Parathyroid adenoma (tissue), 2 donors: Measurements from ENCODE around the gene CLMP.

Experiments
- H2AFZ ChIP-seq: fragments of 300-600 bp; sonication (generic); one replicate; pipeline ENCODE4 v1.7.0; 2017; ENCODE audit warnings: antibody characterized with exemption, mild to moderate bottlenecking
- H3K27ac ChIP-seq: fragments of 300-600 bp; sonication (generic); one replicate; pipeline ENCODE4 v1.7.0; 2017
- H3K27me3 ChIP-seq: fragments of 300-600 bp; sonication (generic); one replicate; pipeline ENCODE4 v1.7.0; 2017; ENCODE audit warnings: low read length; ENCODE audit not compliant: control insufficient read depth, insufficient read depth
- H3K36me3 ChIP-seq: fragments of 300-600 bp; sonication (generic); one replicate; pipeline ENCODE4 v1.7.0; 2017; ENCODE audit warnings: low read length; ENCODE audit not compliant: control insufficient read depth, insufficient read depth
- H3K4me1 ChIP-seq: fragments of 300-600 bp; sonication (generic); one replicate; pipeline ENCODE4 v1.7.0; 2017; ENCODE audit warnings: control low read depth
- H3K4me2 ChIP-seq: fragments of 300-600 bp; sonication (generic); one replicate; pipeline ENCODE4 v1.7.0; 2017; ENCODE audit warnings: low read length
- H3K4me3 ChIP-seq: fragments of 300-600 bp; sonication (generic); one replicate; pipeline ENCODE4 v1.7.0; 2017; ENCODE audit warnings: low read depth, low read length
- H3K79me2 ChIP-seq: fragments of 300-600 bp; sonication (generic); one replicate; pipeline ENCODE4 v1.7.0; 2017; ENCODE audit warnings: control low read depth
- H3K9ac ChIP-seq: fragments of 300-600 bp; sonication (generic); one replicate; pipeline ENCODE4 v1.7.0; 2017; ENCODE audit warnings: mild to moderate bottlenecking
- H3K9me3 ChIP-seq: fragments of 300-600 bp; sonication (generic); one replicate; pipeline ENCODE4 v1.7.0; 2017; ENCODE audit warnings: low read length; ENCODE audit not compliant: control insufficient read depth
- CTCF ChIP-seq: fragments of 300-600 bp; sonication (generic); IDR thresholded peaks from one replicate; pipeline ENCODE4 v1.7.0; 2017; ENCODE audit warnings: antibody characterized with exemption, mild to moderate bottlenecking
- donor health status: primary hyperparathyroidism.

The CLMP gene

GRCh38 chr11:123233280-123233974 is 38.4 kb upstream of the CLMP start:
- Histone ChIP-seq H3K9me3 (no peaks in the 10 kb centered on the region), H3K27me3 (no peaks in the 10 kb centered on the region), H3K4me2 (no peak overlapping the region), H3K79me2 (no peaks in the 10 kb centered on the region), H3K9ac (no peak overlapping the region), H3K27ac (no peak overlapping the region), H3K4me3 (no peak overlapping the region), H3K4me1 (no peaks in the 10 kb centered on the region), H3K36me3 (no peaks in the 10 kb centered on the region), H2AFZ (peak overlapping the region; percentile 11)
- no peak for TF ChIP-seq CTCF

GRCh38 chr11:123231777-123232176 is 36.7 kb upstream of the CLMP start:
- TF ChIP-seq CTCF: no peak
- Histone ChIP-seq H3K27me3 (no peaks in the 10 kb centered on the region), H3K4me1 (no peaks in the 10 kb centered on the region), H3K9ac (no peak overlapping the region), H3K4me3 (no peak overlapping the region), H2AFZ (no peak overlapping the region), H3K4me2 (no peak overlapping the region), H3K36me3 (no peaks in the 10 kb centered on the region), H3K79me2 (no peaks in the 10 kb centered on the region), H3K9me3 (no peaks in the 10 kb centered on the region), H3K27ac (no peak overlapping the region)

GRCh38 chr11:123231256-123231655 is 36.2 kb upstream of the CLMP start:
- H3K9ac ChIP-seq: no peak overlapping the region
- no peaks in the 10 kb centered on the region for H3K4me1 ChIP-seq
- H3K4me3 ChIP-seq: no peak overlapping the region
- no peaks in the 10 kb centered on the region for H3K79me2 ChIP-seq
- H3K36me3 ChIP-seq: no peaks in the 10 kb centered on the region
- H3K4me2 ChIP-seq: no peak overlapping the region
- no peak for TF ChIP-seq CTCF
- no peaks in the 10 kb centered on the region for H3K27me3 ChIP-seq
- no peak overlapping the region for H2AFZ ChIP-seq
- H3K27ac ChIP-seq: no peak overlapping the region
- no peaks in the 10 kb centered on the region for H3K9me3 ChIP-seq

GRCh38 chr11:123230346-123230745 is 35.3 kb upstream of the CLMP start:
- no peak overlapping the region for H3K27ac ChIP-seq
- no peak for TF ChIP-seq CTCF

More at GRCh38 chr11:123230346-123230745, 35.3 kb upstream of the CLMP start:
- H2AFZ ChIP-seq: no peak overlapping the region
- no peaks in the 10 kb centered on the region for H3K4me1 ChIP-seq
- no peaks in the 10 kb centered on the region for H3K9me3 ChIP-seq
- no peak overlapping the region for H3K4me3 ChIP-seq
- no peaks in the 10 kb centered on the region for H3K36me3 ChIP-seq
- no peaks in the 10 kb centered on the region for H3K79me2 ChIP-seq
- no peak overlapping the region for H3K9ac ChIP-seq
- H3K4me2 ChIP-seq: no peak overlapping the region
- H3K27me3 ChIP-seq: no peaks in the 10 kb centered on the region
